Endothelial cell of umbilical vein (primary cell): ENCODE measurements around the gene C16orf90. TPM values are rescaled to one million over a fixed set of nuclear protein-coding genes. Genes with fewer than 3 reads are reported as not detected.

Source experiments
- BruUV-seq: library from RNA; stranded (reverse); fragments of 400-500 nt; replicated peaks from 2 replicates; lab custom pipeline; 2021; lab: Mats Ljungman, UMichigan
- CTCF ChIA-PET: fragments of 300-600, 350-600 bp; sonication (Branson Sonifier 250); formaldehyde crosslinking; loops from one replicate; lab custom pipeline; 2021; ENCODE audit warnings: antibody characterized with exemption, inconsistent platforms; lab: Charles Lee
- POLR2A ChIA-PET: fragments of 300-600, 350-600 bp; sonication (Branson Sonifier 250); formaldehyde crosslinking; loops from one replicate; lab custom pipeline; 2021; ENCODE audit warnings: antibody characterized with exemption, inconsistent platforms; lab: Charles Lee
- DNase-seq: peaks from one replicate; pipeline ENCODE4 v3.0.0-alpha.2; 2011; ENCODE audit warnings: low read depth, low spot score
- FAIRE-seq: peaks from 2 replicates; lab custom pipeline; 2011; peaks lifted over from hg19 to GRCh38; lab: Jason Lieb, UNC
- H2AFZ ChIP-seq: 2 replicates; pipeline ENCODE4 v1.6.0; 2012; ENCODE audit warnings: low read depth, low read length, control low read depth, inconsistent platforms
- H3K27ac ChIP-seq: 2 replicates; pipeline ENCODE4 v1.5.1; 2011; ENCODE audit warnings: low read depth, mild to moderate bottlenecking, control low read depth, low read length, moderate library complexity; ENCODE audit not compliant: insufficient read depth
- H3K27me3 ChIP-seq, 2 experiments: 2 replicates each; pipeline versions ENCODE4 v1.6.0 to v1.6.1; 2011; ENCODE audit warnings: low read length in 2 of 2, mixed read lengths in 1 of 2; ENCODE audit not compliant: control insufficient read depth in 2 of 2, insufficient read depth in 2 of 2
- H3K36me3 ChIP-seq, 2 experiments: 2 replicates in 1 of 2; 3 replicates in 1 of 2; pipeline ENCODE4 v1.5.1; 2011; ENCODE audit warnings: low read length in 2 of 2, mild to moderate bottlenecking in 1 of 2, moderate library complexity in 1 of 2; ENCODE audit not compliant: control insufficient read depth in 2 of 2, insufficient read depth in 2 of 2; ENCODE audit errors: extremely low read depth in 1 of 2
- H3K4me1 ChIP-seq: 3 replicates; pipeline ENCODE4 v1.5.1; 2011; ENCODE audit warnings: mild to moderate bottlenecking, low read length; ENCODE audit not compliant: control insufficient read depth, insufficient read depth; ENCODE audit errors: extremely low read depth
- H3K4me2 ChIP-seq: 2 replicates; pipeline ENCODE4 v1.6.1; 2011; ENCODE audit warnings: low read length, control low read depth, mixed read lengths; ENCODE audit not compliant: insufficient read depth
- H3K4me3 ChIP-seq, 3 experiments: fragments of 200-600 bp in 1 of 3; sonication (generic), shearing (Covaris generic) in 1 of 3; replicated peaks in 1 of 3; 2 replicates each; pipeline ENCODE4 v1.5.1; 2011 to 2016; ENCODE audit warnings: control low read depth in 3 of 3, low read length in 3 of 3, mild to moderate bottlenecking in 2 of 3, inconsistent platforms in 1 of 3, low read depth in 1 of 3, moderate library complexity in 1 of 3; ENCODE audit not compliant: insufficient read depth in 1 of 3
- H3K79me2 ChIP-seq: 2 replicates; pipeline ENCODE4 v1.6.0; 2012; ENCODE audit warnings: low read length, inconsistent platforms; ENCODE audit not compliant: control insufficient read depth, insufficient read depth
- H3K9ac ChIP-seq: replicated peaks from 2 replicates; pipeline ENCODE3; 2011; ENCODE audit warnings: low read length, control low read depth; ENCODE audit not compliant: insufficient read depth; ENCODE audit errors: extremely low read depth
- H3K9me1 ChIP-seq: replicated peaks from 3 replicates; pipeline ENCODE4 v1.6.0; 2011; ENCODE audit warnings: mild to moderate bottlenecking, low read length; ENCODE audit not compliant: control insufficient read depth, insufficient read depth; ENCODE audit errors: extremely low read depth
- H3K9me3 ChIP-seq: replicated peaks from 2 replicates; pipeline ENCODE4 v1.5.1; 2012; ENCODE audit warnings: low read length, inconsistent platforms; ENCODE audit not compliant: control insufficient read depth, insufficient read depth
- H4K20me1 ChIP-seq: replicated peaks from 2 replicates; pipeline ENCODE3; 2011; ENCODE audit warnings: mild to moderate bottlenecking, low read length; ENCODE audit not compliant: control insufficient read depth, insufficient read depth; ENCODE audit errors: extremely low read depth
- EZH2 ChIP-seq: IDR thresholded peaks from 2 replicates; pipeline ENCODE4 v1.6.1; 2012; ENCODE audit warnings: borderline replicate concordance, low read depth, mild to moderate bottlenecking, moderate library complexity, low read length, inconsistent platforms; ENCODE audit not compliant: severe bottlenecking
- FOS ChIP-seq: IDR thresholded peaks from 2 replicates; pipeline ENCODE4 v1.6.1; 2011; ENCODE audit warnings: mild to moderate bottlenecking, low read length, moderate library complexity, borderline replicate concordance; ENCODE audit not compliant: insufficient read depth
- GATA2 ChIP-seq: IDR thresholded peaks from 2 replicates; pipeline ENCODE4 v1.7.0; 2011; ENCODE audit warnings: low read depth, mild to moderate bottlenecking, moderate library complexity, mixed read lengths, low read length; ENCODE audit not compliant: insufficient read length, insufficient read depth
- JUN ChIP-seq: IDR thresholded peaks from 2 replicates; pipeline ENCODE4 v1.6.1; 2011; ENCODE audit warnings: borderline replicate concordance, low read depth; ENCODE audit not compliant: insufficient read length, insufficient read depth
- MYC ChIP-seq: IDR thresholded peaks from one replicate; pipeline ENCODE4 v1.6.1; 2011; ENCODE audit warnings: mild to moderate bottlenecking, low read depth, low read length
- POLR2A ChIP-seq: IDR thresholded peaks from 2 replicates; pipeline ENCODE4 v1.6.1; 2012; ENCODE audit warnings: low read depth, mild to moderate bottlenecking, control low read depth, low read length
- POLR2AphosphoS5 ChIP-seq: IDR thresholded peaks from 2 replicates; pipeline ENCODE4 v1.6.1; 2012; ENCODE audit warnings: low read depth, mild to moderate bottlenecking, control low read depth, low read length, moderate library complexity; ENCODE audit not compliant: insufficient read depth
- dilution Hi-C: fragments of 300-500 bp; cut with MboI; formaldehyde crosslinking; loops from one replicate; pipeline ENCODE4 v1.15.0; 2019; ENCODE audit warnings: low sequenced_read_pairs; ENCODE audit not compliant: extremely low pct_ligation_motif_present
- intact Hi-C: fragments of 100-400 bp; cut with micrococcal nuclease; formaldehyde crosslinking; loops from one replicate; pipeline ENCODE4 v1.10.0; 2022
- polyA plus RNA-seq, 4 experiments: library from polyadenylated mRNA; depleted of rRNA in 3 of 4; stranded (reverse) in 3 of 4; unstranded in 1 of 4; fragments of >200 nt; gene quantifications; 2 replicates each; pipeline versions ENCODE4 v1.2.1 to v1.2.3, GENCODE V29; 2011 to 2012; ENCODE audit warnings: missing spikeins in 1 of 4
- total RNA-seq: library from RNA; stranded (reverse); gene quantifications from 2 replicates; pipeline ENCODE4 v1.2.3, GENCODE V29; 2021
- TF ChIP-seq, protein P1 (sequence below): IDR thresholded peaks from 2 replicates; pipeline ENCODE4 v1.6.1; 2011; ENCODE audit not compliant: insufficient read depth, insufficient read length
- TF ChIP-seq, protein P2 (sequence below), 2 donors: IDR thresholded peaks; 1 replicate in 1 of 2; 2 replicates in 1 of 2; pipeline ENCODE4 v1.5.1; 2011; ENCODE audit warnings: low read length in 2 of 2, mild to moderate bottlenecking in 2 of 2, moderate library complexity in 2 of 2, control low read depth in 1 of 2, inconsistent platforms in 1 of 2, low read depth in 1 of 2; ENCODE audit not compliant: insufficient read depth in 1 of 2; ENCODE audit errors: extremely low read depth in 1 of 2

C16orf90 gene
- total and polyA plus RNA-seq, 2 donors (not counting 3 experiments of a cell fraction or from before 2014, with no cell fraction given) = not detected

DNA sequence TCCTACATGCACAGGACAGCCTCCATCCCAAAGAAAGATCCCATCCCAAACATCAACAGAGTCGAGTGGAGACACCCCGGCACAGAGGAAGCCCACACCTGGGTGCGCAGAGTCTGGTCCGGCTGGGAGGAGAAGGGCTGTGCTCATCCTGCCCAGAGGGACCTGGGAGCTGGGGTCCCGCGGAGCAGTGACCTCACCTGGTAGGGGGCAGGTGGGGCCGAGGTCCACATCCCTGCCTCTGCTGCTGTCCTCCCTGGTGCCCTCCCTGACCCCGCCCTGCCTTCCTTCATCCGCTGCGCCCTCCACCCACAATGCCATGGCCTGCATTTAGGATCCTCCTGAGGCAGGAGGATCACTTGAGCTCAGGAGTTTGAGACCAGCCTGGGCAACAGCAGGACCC, 2.9 kb downstream of the C16orf90 start:
- TF ChIP-seq JUN = no peak
- TF ChIP-seq POLR2AphosphoS5 = no peak
- TF ChIP-seq, protein P1, sequence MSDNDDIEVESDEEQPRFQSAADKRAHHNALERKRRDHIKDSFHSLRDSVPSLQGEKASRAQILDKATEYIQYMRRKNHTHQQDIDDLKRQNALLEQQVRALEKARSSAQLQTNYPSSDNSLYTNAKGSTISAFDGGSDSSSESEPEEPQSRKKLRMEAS = no peak
- TF ChIP-seq, protein P2, sequence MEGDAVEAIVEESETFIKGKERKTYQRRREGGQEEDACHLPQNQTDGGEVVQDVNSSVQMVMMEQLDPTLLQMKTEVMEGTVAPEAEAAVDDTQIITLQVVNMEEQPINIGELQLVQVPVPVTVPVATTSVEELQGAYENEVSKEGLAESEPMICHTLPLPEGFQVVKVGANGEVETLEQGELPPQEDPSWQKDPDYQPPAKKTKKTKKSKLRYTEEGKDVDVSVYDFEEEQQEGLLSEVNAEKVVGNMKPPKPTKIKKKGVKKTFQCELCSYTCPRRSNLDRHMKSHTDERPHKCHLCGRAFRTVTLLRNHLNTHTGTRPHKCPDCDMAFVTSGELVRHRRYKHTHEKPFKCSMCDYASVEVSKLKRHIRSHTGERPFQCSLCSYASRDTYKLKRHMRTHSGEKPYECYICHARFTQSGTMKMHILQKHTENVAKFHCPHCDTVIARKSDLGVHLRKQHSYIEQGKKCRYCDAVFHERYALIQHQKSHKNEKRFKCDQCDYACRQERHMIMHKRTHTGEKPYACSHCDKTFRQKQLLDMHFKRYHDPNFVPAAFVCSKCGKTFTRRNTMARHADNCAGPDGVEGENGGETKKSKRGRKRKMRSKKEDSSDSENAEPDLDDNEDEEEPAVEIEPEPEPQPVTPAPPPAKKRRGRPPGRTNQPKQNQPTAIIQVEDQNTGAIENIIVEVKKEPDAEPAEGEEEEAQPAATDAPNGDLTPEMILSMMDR (IDR thresholded peaks at IDR 0.05; ENCODE audit: extremely low read depth in 1 of 2, insufficient read depth in 1 of 2, low read depth in 1 of 2, low read length in 2 of 2) = no peak
- no peak for TF ChIP-seq FOS
- no peak for TF ChIP-seq EZH2
- no peak for TF ChIP-seq GATA2
- no peak for TF ChIP-seq MYC
- TF ChIP-seq POLR2A = no peak
- Histone ChIP-seq H3K4me2 (no peak overlapping the region), H3K79me2 (no peaks in the 10 kb centered on the region), H3K4me1 (no peaks in the 10 kb centered on the region), H4K20me1 (no peaks in the 10 kb centered on the region), H3K36me3 (no peaks in the 10 kb centered on the region), H3K9ac (no peak overlapping the region), H2AFZ (no peak overlapping the region), H3K27ac (no peak overlapping the region), H3K4me3 (no peak overlapping the region), H3K9me3 (no peaks in the 10 kb centered on the region), H3K9me1 (no peaks in the 10 kb centered on the region), H3K27me3 (no peaks in the 10 kb centered on the region)
- FAIRE-seq (no peak), DNase-seq (no peak)
- CTCF ChIA-PET = no interaction called here
- no TSS peak for BruUV-seq
- POLR2A ChIA-PET = no interaction called here
- intact Hi-C loops (no loop called here), dilution Hi-C loops (no loop called here)
